GM10847 (cell line): Measurements from ENCODE around the gene ARGLU1.

Source experiments
- POLR2A ChIP-seq: IDR thresholded peaks from 2 replicates; pipeline ENCODE4 v1.6.1; 2011; ENCODE audit not compliant: insufficient read length; ENCODE audit errors: extremely low read depth

The ARGLU1 gene

GRCh38 chr13:106565127-106565775 lies 2.7 kb downstream of the ARGLU1 start:
- no peak for TF ChIP-seq POLR2A

- TF ChIP-seq POLR2A, result no peak
Observed at GRCh38 chr13:106562301-106562700, 5.6 kb downstream of the ARGLU1 start.

GRCh38 chr13:106561551-106562170 lies 6.3 kb downstream of the ARGLU1 start:
- TF ChIP-seq POLR2A, result no peak

- no peak for TF ChIP-seq POLR2A
Observed at GRCh38 chr13:106560821-106561220, 7.1 kb downstream of the ARGLU1 start.

- TF ChIP-seq POLR2A, result no peak
Observed at GRCh38 chr13:106558527-106558926, 9.4 kb downstream of the ARGLU1 start.

GRCh38 chr13:106555631-106556328 lies 12.2 kb downstream of the ARGLU1 start:
- TF ChIP-seq POLR2A, result no peak

GRCh38 chr13:106551751-106552150 lies 16.2 kb downstream of the ARGLU1 start:
- TF ChIP-seq POLR2A, result no peak

GRCh38 chr13:106551350-106551749 lies 16.6 kb downstream of the ARGLU1 start:
- TF ChIP-seq POLR2A, result no peak

- TF ChIP-seq POLR2A, result no peak
Observed at GRCh38 chr13:106550570-106551135, 17.3 kb downstream of the ARGLU1 start.

GRCh38 chr13:106548064-106548696 lies 19.8 kb downstream of the ARGLU1 start:
- TF ChIP-seq POLR2A, result no peak

- TF ChIP-seq POLR2A, result no peak
Observed at GRCh38 chr13:106541826-106542225, 26.1 kb downstream of the ARGLU1 start.

- no peak for TF ChIP-seq POLR2A
Observed at GRCh38 chr13:106540613-106541012, 27.3 kb downstream of the ARGLU1 start.

GRCh38 chr13:106537521-106537920 lies 30.4 kb downstream of the ARGLU1 start:
- no peak for TF ChIP-seq POLR2A

- no peak for TF ChIP-seq POLR2A
Observed at GRCh38 chr13:106536244-106537034, 31.5 kb downstream of the ARGLU1 start.
